SK-N-SH (cell line): ENCODE measurements around the gene CAMK4. TPM values are rescaled to one million over a fixed set of nuclear protein-coding genes. Genes with fewer than 3 reads are reported as not detected.
A peak's percentile ranks its signal among the peaks of the same experiment; 100 is the strongest.

Experiments
- CTCF ChIA-PET: fragments of 300-600, 350-600 bp; formaldehyde crosslinking; extraction: SDS; loops from one replicate; lab custom pipeline; 2021; lab: Yijun Ruan, JAX
- POLR2A ChIA-PET: fragments of 350-600 bp; sonication (Branson Sonifier 250); formaldehyde crosslinking; extraction: SDS; loops from one replicate; lab custom pipeline; 2020; ENCODE audit warnings: antibody characterized with exemption, inconsistent platforms; lab: Yijun Ruan, JAX
- DNase-seq: peaks from one replicate; pipeline ENCODE4 v3.0.0; 2012
- H2AFZ ChIP-seq: fragments of 200-600 bp; sonication (generic); 2 replicates; pipeline ENCODE4 v1.8.1; 2016; ENCODE audit warnings: antibody characterized with exemption, mild to moderate bottlenecking, low read depth
- H3F3A ChIP-seq: fragments of 200-600 bp; sonication (generic); replicated peaks from 2 replicates; pipeline ENCODE3; 2016; ENCODE audit warnings: antibody characterized with exemption, mild to moderate bottlenecking; ENCODE audit not compliant: insufficient read depth
- H3K27ac ChIP-seq, 2 experiments: fragments of 200-500 bp in 1 of 2; fragments of 200-600 bp in 1 of 2; sonication (Bioruptor generic) in 1 of 2; sonication (generic), shearing (Covaris generic) in 1 of 2; 2 replicates each; pipeline versions ENCODE4 v1.5.1 to v1.6.1; 2014 to 2016; ENCODE audit warnings: low read depth in 2 of 2, inconsistent platforms in 1 of 2, low read length in 1 of 2, mild to moderate bottlenecking in 1 of 2, mixed read lengths in 1 of 2
- H3K27me3 ChIP-seq: fragments of 200-600 bp; sonication (generic), shearing (Covaris generic); 2 replicates; pipeline ENCODE4 v1.6.1; 2016; ENCODE audit warnings: mixed run types; ENCODE audit not compliant: insufficient read depth
- H3K36me3 ChIP-seq, 2 experiments: fragments of 200-500 bp in 1 of 2; fragments of 200-600 bp in 1 of 2; sonication (Bioruptor generic) in 1 of 2; sonication (generic) in 1 of 2; replicated peaks in 1 of 2; 2 replicates each; pipeline versions ENCODE3 to v1.5.1; 2014 to 2016; ENCODE audit warnings: low read length in 1 of 2, mild to moderate bottlenecking in 1 of 2; ENCODE audit not compliant: insufficient read depth in 2 of 2, control insufficient read depth in 1 of 2
- H3K4me1 ChIP-seq, 2 experiments: fragments of 200-500 bp in 1 of 2; fragments of 200-600 bp in 1 of 2; sonication (Bioruptor generic) in 1 of 2; sonication (generic), shearing (Covaris generic) in 1 of 2; 2 replicates each; pipeline versions ENCODE4 v1.5.1 to v1.6.1; 2014 to 2016; ENCODE audit warnings: low read depth in 1 of 2, low read length in 1 of 2, mixed run types in 1 of 2; ENCODE audit not compliant: insufficient read depth in 2 of 2, control insufficient read depth in 1 of 2
- H3K4me2 ChIP-seq: fragments of 200-600 bp; sonication (generic), shearing (Covaris generic); 2 replicates; pipeline ENCODE4 v1.6.1; 2017; ENCODE audit warnings: mixed run types
- H3K4me3 ChIP-seq, 2 experiments: fragments of 200-500 bp in 1 of 2; fragments of 200-600 bp in 1 of 2; sonication (Bioruptor generic) in 1 of 2; sonication (generic), shearing (Covaris generic) in 1 of 2; 2 replicates each; pipeline versions ENCODE4 v1.5.1 to v1.8.1; 2014 to 2016; ENCODE audit warnings: low read depth in 2 of 2, inconsistent platforms in 1 of 2, low read length in 1 of 2, mild to moderate bottlenecking in 1 of 2, mixed read lengths in 1 of 2, moderate library complexity in 1 of 2
- H3K79me2 ChIP-seq: fragments of 200-600 bp; sonication (generic); 2 replicates; pipeline ENCODE4 v1.8.1; 2017; ENCODE audit warnings: mild to moderate bottlenecking; ENCODE audit not compliant: insufficient read depth
- H3K9ac ChIP-seq: fragments of 200-600 bp; sonication (generic); 2 replicates; pipeline ENCODE4 v1.6.1; 2017; ENCODE audit warnings: mixed run types
- H3K9me2 ChIP-seq: fragments of 200-600 bp; sonication (generic); 2 replicates; pipeline ENCODE4 v1.6.1; 2017; ENCODE audit warnings: mixed run types
- H3K9me3 ChIP-seq: fragments of 200-600 bp; sonication (generic); 2 replicates; pipeline ENCODE4 v1.6.1; 2017; ENCODE audit warnings: mixed run types, mild to moderate bottlenecking, moderate library complexity
- H4K20me1 ChIP-seq: fragments of 200-600 bp; sonication (generic); 2 replicates; pipeline ENCODE4 v1.6.1; 2017; ENCODE audit warnings: mild to moderate bottlenecking, mixed run types; ENCODE audit not compliant: insufficient read depth
- ELF1 ChIP-seq: IDR thresholded peaks from 2 replicates; pipeline ENCODE4 v1.4.0; 2012
- FOXJ3 ChIP-seq: sonication (generic); formaldehyde crosslinking; IDR thresholded peaks from 2 replicates; pipeline ENCODE4 v1.5.1; 2020; ENCODE audit warnings: mild to moderate bottlenecking, missing genetic modification reagents
- GABPA ChIP-seq: IDR thresholded peaks from 2 replicates; pipeline ENCODE4 v1.4.0; 2012; ENCODE audit warnings: low read depth, mild to moderate bottlenecking
- GATA2 ChIP-seq: sonication (generic); formaldehyde crosslinking; IDR thresholded peaks from 2 replicates; pipeline ENCODE4 v1.5.0; 2020; ENCODE audit warnings: mild to moderate bottlenecking, missing genetic modification reagents
- POLR2AphosphoS5 ChIP-seq: IDR thresholded peaks from 2 replicates; pipeline ENCODE4 v1.6.1; 2012; ENCODE audit warnings: low read depth, low read length
- RCOR1 ChIP-seq: fragments of 150-350 bp; IDR thresholded peaks from 2 replicates; pipeline ENCODE4 v1.6.1; 2017; ENCODE audit warnings: antibody characterized with exemption, low read length
- RFX5 ChIP-seq: IDR thresholded peaks from 2 replicates; pipeline ENCODE4 v1.6.1; 2012; ENCODE audit warnings: mild to moderate bottlenecking, improper control_type of control experiment, low read length
- RXRA ChIP-seq: IDR thresholded peaks from 2 replicates; pipeline ENCODE4 v1.4.0; 2012; ENCODE audit warnings: low read depth, mild to moderate bottlenecking, borderline replicate concordance
- TAF1 ChIP-seq: IDR thresholded peaks from 2 replicates; pipeline ENCODE4 v1.6.1; 2012; ENCODE audit warnings: low read depth, mild to moderate bottlenecking, low read length, moderate library complexity, borderline replicate concordance
- TCF12 ChIP-seq: IDR thresholded peaks from 2 replicates; pipeline ENCODE4 v1.4.0; 2012
- WGBS: methylation state at CpG from one replicate; pipeline ENCODE4 v1.1.6; 2017; ENCODE audit warnings: low lambda C conversion rate; 5-methylcytosine and 5-hydroxymethylcytosine counted together
- polyA plus RNA-seq, 3 experiments: library from polyadenylated mRNA; depleted of rRNA; stranded (reverse); fragments of >200 nt; gene quantifications; 2 replicates each; pipeline ENCODE4 v1.2.3, GENCODE V29; 2012
- TF ChIP-seq, protein P1 (sequence below): IDR thresholded peaks from 2 replicates; pipeline ENCODE4 v1.4.0; 2012; ENCODE audit warnings: low read depth
- TF ChIP-seq, protein P2 (sequence below): IDR thresholded peaks from 2 replicates; pipeline ENCODE4 v1.4.0; 2012; ENCODE audit warnings: low read depth, borderline replicate concordance

The CAMK4 gene
- polyA plus RNA-seq, 1 of the 3 experiments (the other 2 are of a cell fraction), result 4.1 TPM

DNA sequence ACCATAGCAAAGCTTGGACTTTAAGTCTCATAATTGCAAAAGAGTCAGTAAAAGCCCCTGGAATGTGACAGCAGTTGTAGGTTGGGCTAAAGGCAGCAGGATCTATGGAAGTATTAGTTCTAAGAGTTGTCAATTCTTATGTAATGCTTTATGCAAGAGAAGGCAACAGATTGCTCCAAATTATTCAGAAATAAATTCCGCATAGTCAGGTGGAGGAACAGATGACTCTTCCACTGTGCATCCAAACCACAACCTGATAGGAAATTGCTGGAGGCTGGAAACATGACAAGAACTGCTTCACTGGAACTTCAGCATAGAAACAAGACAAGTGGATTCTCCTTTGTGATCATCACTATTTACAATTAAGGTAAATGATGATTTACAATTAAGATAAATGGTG lies 187.1 kb downstream of the CAMK4 start:
- Histone ChIP-seq H3K4me2 (no peak overlapping the region), H3F3A (no peaks in the 10 kb centered on the region), H3K27ac (peak overlapping the region; percentile 4 to 62; a peak in 3 of 4 replicates), H3K36me3 (no peaks in the 10 kb centered on the region), H3K4me3 (no peak overlapping the region), H3K4me1 (peaks cover 0 to 9% of the 10 kb centered on the region in 2 experiments; a peak in 3 of 4 replicates), H4K20me1 (no peaks in the 10 kb centered on the region), H3K9ac (no peak overlapping the region), H3K27me3 (no peaks in the 10 kb centered on the region), H3K9me2 (no peaks in the 10 kb centered on the region), H2AFZ (no peak overlapping the region), H3K79me2 (no peaks in the 10 kb centered on the region), H3K9me3 (no peaks in the 10 kb centered on the region)
- TF ChIP-seq, protein P1, sequence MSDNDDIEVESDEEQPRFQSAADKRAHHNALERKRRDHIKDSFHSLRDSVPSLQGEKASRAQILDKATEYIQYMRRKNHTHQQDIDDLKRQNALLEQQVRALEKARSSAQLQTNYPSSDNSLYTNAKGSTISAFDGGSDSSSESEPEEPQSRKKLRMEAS, result no peak
- TF ChIP-seq, protein P2, sequence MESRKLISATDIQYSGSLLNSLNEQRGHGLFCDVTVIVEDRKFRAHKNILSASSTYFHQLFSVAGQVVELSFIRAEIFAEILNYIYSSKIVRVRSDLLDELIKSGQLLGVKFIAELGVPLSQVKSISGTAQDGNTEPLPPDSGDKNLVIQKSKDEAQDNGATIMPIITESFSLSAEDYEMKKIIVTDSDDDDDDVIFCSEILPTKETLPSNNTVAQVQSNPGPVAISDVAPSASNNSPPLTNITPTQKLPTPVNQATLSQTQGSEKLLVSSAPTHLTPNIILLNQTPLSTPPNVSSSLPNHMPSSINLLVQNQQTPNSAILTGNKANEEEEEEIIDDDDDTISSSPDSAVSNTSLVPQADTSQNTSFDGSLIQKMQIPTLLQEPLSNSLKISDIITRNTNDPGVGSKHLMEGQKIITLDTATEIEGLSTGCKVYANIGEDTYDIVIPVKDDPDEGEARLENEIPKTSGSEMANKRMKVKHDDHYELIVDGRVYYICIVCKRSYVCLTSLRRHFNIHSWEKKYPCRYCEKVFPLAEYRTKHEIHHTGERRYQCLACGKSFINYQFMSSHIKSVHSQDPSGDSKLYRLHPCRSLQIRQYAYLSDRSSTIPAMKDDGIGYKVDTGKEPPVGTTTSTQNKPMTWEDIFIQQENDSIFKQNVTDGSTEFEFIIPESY, result no peak
- peak; percentile 31; the same call in 1 of the 2 replicates for TF ChIP-seq TCF12
- WGBS, result 65% methylated on average over 1 of the region's 1 CpG
- no peak for DNase-seq
- POLR2A ChIA-PET, result no interaction called here
- CTCF ChIA-PET, result no interaction called here

DNA sequence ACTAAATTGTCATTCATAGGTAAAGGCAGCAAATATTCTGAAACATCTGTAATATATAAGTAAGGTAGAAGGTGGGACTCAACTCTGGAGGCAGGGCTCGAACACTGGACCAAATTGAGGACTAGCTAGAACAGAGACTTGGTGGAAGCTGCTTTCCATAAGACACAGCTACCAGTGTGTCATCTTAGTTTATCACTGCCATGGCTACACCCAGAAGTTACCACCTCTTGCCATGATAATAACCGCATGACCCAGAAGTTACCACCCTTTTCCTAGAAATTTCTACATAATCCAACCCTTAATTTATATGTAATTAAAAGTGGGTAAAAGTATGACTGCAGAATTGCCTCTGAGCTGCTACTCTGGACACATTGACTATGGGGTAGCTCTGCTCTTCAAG lies 188.4 kb downstream of the CAMK4 start:
- Histone ChIP-seq H3K4me2 (no peak overlapping the region), H3K27ac (peak overlapping the region in 1 of 2 experiments; percentile 25; a peak in 1 of 4 replicates), H3K4me3 (no peak overlapping the region), H4K20me1 (no peaks in the 10 kb centered on the region), H3F3A (no peaks in the 10 kb centered on the region), H2AFZ (no peak overlapping the region), H3K79me2 (no peaks in the 10 kb centered on the region), H3K4me1 (peaks cover 0 to 9% of the 10 kb centered on the region in 2 experiments; a peak in 3 of 4 replicates), H3K9me3 (no peaks in the 10 kb centered on the region), H3K9me2 (no peaks in the 10 kb centered on the region), H3K36me3 (no peaks in the 10 kb centered on the region), H3K27me3 (no peaks in the 10 kb centered on the region), H3K9ac (no peak overlapping the region)
- POLR2A ChIA-PET, result no interaction called here
- CTCF ChIA-PET, result interaction anchor here (1.1 kb wide), 1 partner anchor 9 kb away, joined by 3 read pairs; no protein-coding TSS in a partner anchor
- WGBS, result 88% methylated on average over 2 of the region's 2 CpGs
- TF ChIP-seq ELF1 (no peak), RFX5 (no peak), TAF1 (no peak), POLR2AphosphoS5 (no peak), RCOR1 (no peak), GABPA (no peak), RXRA (no peak), GATA2 (no peak), FOXJ3 (CRISPR knock-in tag) (no peak)
- DNase-seq, result no peak
